ENCODE data around the gene MSRB1. TPM values are rescaled to one million over a fixed set of nuclear protein-coding genes. Genes with fewer than 3 reads are reported as not detected.
A peak's percentile ranks its signal among the peaks of the same experiment; 100 is the strongest.

MSRB1 gene
- total and polyA plus RNA-seq, 2 of the 13 experiments (the other 11 are each of a cell fraction or from before 2014, with no cell fraction given) = 32.1 to 75.4 TPM

- TF ChIP-seq MAX (IDR thresholded peaks at IDR 0.05) (peak; percentile 51), STAG1 (CRISPR knock-in tag; IDR thresholded peaks at IDR 0.05) (no peak), ZSCAN21 (CRISPR knock-in tag; IDR thresholded peaks at IDR 0.05; ENCODE audit: borderline replicate concordance) (0 out of 2 replicates have a peak, but pooled peaks have one; percentile 19), SPEN (CRISPR knock-in tag; IDR thresholded peaks at IDR 0.05; ENCODE audit: low read depth) (peak; percentile 21; the same call in 1 of the 2 replicates), ZNF687 (CRISPR knock-in tag; IDR thresholded peaks at IDR 0.05) (peak; percentile 53), ZUFSP (CRISPR knock-in tag; IDR thresholded peaks at IDR 0.05; ENCODE audit: borderline replicate concordance) (no peak)
Measured at GRCh38 chr16:1991135-1991551, 48.1 kb upstream of the MSRB1 start (continued).

Measured in HepG2 (cell line).